Glutamatergic neuron (in vitro differentiated cells): ENCODE results near the gene PACRG. TPM values are rescaled to one million over a fixed set of nuclear protein-coding genes. Genes with fewer than 3 reads are reported as not detected.
A peak's percentile ranks its signal among the peaks of the same experiment; 100 is the strongest.

Source experiments
- DNase-seq: peaks from one replicate; pipeline ENCODE4 v3.0.0; 2022
- H3K27ac Mint-ChIP-seq: one replicate; pipeline ENCODE4 v1.8.0; 2020; ENCODE audit warnings: mild to moderate bottlenecking, mixed read lengths, inconsistent platforms; ENCODE audit not compliant: unreplicated experiment
- H3K27me3 Mint-ChIP-seq: one replicate; pipeline ENCODE4 v1.8.0; 2020; ENCODE audit warnings: mild to moderate bottlenecking, moderate library complexity, mixed read lengths, inconsistent platforms; ENCODE audit not compliant: unreplicated experiment
- H3K36me3 Mint-ChIP-seq: one replicate; pipeline ENCODE4 v1.8.0; 2020; ENCODE audit warnings: mild to moderate bottlenecking, mixed read lengths, inconsistent platforms; ENCODE audit not compliant: unreplicated experiment
- H3K4me1 Mint-ChIP-seq: one replicate; pipeline ENCODE4 v1.8.0; 2020; ENCODE audit warnings: mild to moderate bottlenecking, low read depth, mixed read lengths, inconsistent platforms; ENCODE audit not compliant: unreplicated experiment
- H3K4me3 Mint-ChIP-seq: one replicate; pipeline ENCODE4 v1.8.0; 2020; ENCODE audit warnings: mild to moderate bottlenecking, mixed read lengths, inconsistent platforms; ENCODE audit not compliant: unreplicated experiment
- H3K9me3 Mint-ChIP-seq: one replicate; pipeline ENCODE4 v1.8.0; 2020; ENCODE audit warnings: mild to moderate bottlenecking, moderate library complexity, mixed read lengths, inconsistent platforms; ENCODE audit not compliant: unreplicated experiment
- CTCF ChIP-seq: fragments of 200-600 bp; sonication (generic); IDR thresholded peaks from one replicate; pipeline ENCODE4 v1.5.0; 2021; ENCODE audit not compliant: partially characterized antibody, unreplicated experiment
- total RNA-seq: library from RNA; stranded (reverse); fragmentation: NEBNext Ultra II Directional; extraction: Animal tissue kit (Norgen Biotek cat#: 25700); gene quantifications from one replicate; pipeline ENCODE4 v1.2.1, GENCODE V29; 2021; ENCODE audit not compliant: unreplicated experiment

PACRG gene
- total RNA-seq, 1 donor from 2014 or later: not detected

- H3K4me3 Mint-ChIP-seq: no peak overlapping the region
- H3K36me3 Mint-ChIP-seq: peaks cover 6% of the 10 kb centered on the region
- peaks cover 6% of the 10 kb centered on the region for H3K9me3 Mint-ChIP-seq
- H3K4me1 Mint-ChIP-seq: peaks cover 2% of the 10 kb centered on the region
- H3K27ac Mint-ChIP-seq: no peak overlapping the region
- H3K27me3 Mint-ChIP-seq: peaks cover 2% of the 10 kb centered on the region
- DNase-seq: no peak
- TF ChIP-seq CTCF: no peak
Measured at GRCh38 chr6:163200289-163200688, 472.5 kb downstream of the PACRG start.

GRCh38 chr6:163200694-163201093, 472.9 kb downstream of the PACRG start:
- H3K4me1 Mint-ChIP-seq: peaks cover 2% of the 10 kb centered on the region
- no peak for TF ChIP-seq CTCF
- peaks cover 2% of the 10 kb centered on the region for H3K27me3 Mint-ChIP-seq
- DNase-seq: no peak
- H3K36me3 Mint-ChIP-seq: peaks cover 9% of the 10 kb centered on the region
- peaks cover 8% of the 10 kb centered on the region for H3K9me3 Mint-ChIP-seq
- H3K27ac Mint-ChIP-seq: no peak overlapping the region
- no peak overlapping the region for H3K4me3 Mint-ChIP-seq

- peaks cover 2% of the 10 kb centered on the region for H3K27me3 Mint-ChIP-seq
- H3K27ac Mint-ChIP-seq: no peak overlapping the region
- H3K4me3 Mint-ChIP-seq: no peak overlapping the region
- TF ChIP-seq CTCF: no peak
- H3K9me3 Mint-ChIP-seq: peaks cover 6% of the 10 kb centered on the region
- H3K4me1 Mint-ChIP-seq: peaks cover under 1% of the 10 kb centered on the region
- H3K36me3 Mint-ChIP-seq: peaks cover 5% of the 10 kb centered on the region
- no peak for DNase-seq
Measured at GRCh38 chr6:163201855-163202254, 474.1 kb downstream of the PACRG start.

GRCh38 chr6:163206196-163206595, 478.4 kb downstream of the PACRG start:
- peaks cover 12% of the 10 kb centered on the region for H3K9me3 Mint-ChIP-seq
- H3K4me1 Mint-ChIP-seq: peaks cover 22% of the 10 kb centered on the region
- no peak overlapping the region for H3K27ac Mint-ChIP-seq
- TF ChIP-seq CTCF: no peak
- peaks cover 8% of the 10 kb centered on the region for H3K36me3 Mint-ChIP-seq
- no peak for DNase-seq
- peaks cover 3% of the 10 kb centered on the region for H3K27me3 Mint-ChIP-seq
- H3K4me3 Mint-ChIP-seq: no peak overlapping the region

- H3K4me3 Mint-ChIP-seq: no peak overlapping the region
- no peak for DNase-seq
- peaks cover 22% of the 10 kb centered on the region for H3K4me1 Mint-ChIP-seq
- H3K27me3 Mint-ChIP-seq: peaks cover 3% of the 10 kb centered on the region
- H3K36me3 Mint-ChIP-seq: peaks cover 18% of the 10 kb centered on the region
- peak overlapping the region; percentile 88 for H3K27ac Mint-ChIP-seq
- peaks cover 14% of the 10 kb centered on the region for H3K9me3 Mint-ChIP-seq
- TF ChIP-seq CTCF: no peak
Measured at GRCh38 chr6:163207431-163208383, 479.9 kb downstream of the PACRG start.
